Stimulated activated CD4-positive, alpha-beta T cell treated with anti-CD3 and anti-CD28 coated beads, Interleukin-1b, Interleukin-23, amount 100 ng/mL, for 48 hours (primary cell): ENCODE data around the gene TMCO6.
A peak's percentile ranks its signal among the peaks of the same experiment; 100 is the strongest.

Experiments used
- DNase-seq: peaks from one replicate; pipeline ENCODE4 v3.0.0-alpha.2; 2020

TMCO6 gene

DNA sequence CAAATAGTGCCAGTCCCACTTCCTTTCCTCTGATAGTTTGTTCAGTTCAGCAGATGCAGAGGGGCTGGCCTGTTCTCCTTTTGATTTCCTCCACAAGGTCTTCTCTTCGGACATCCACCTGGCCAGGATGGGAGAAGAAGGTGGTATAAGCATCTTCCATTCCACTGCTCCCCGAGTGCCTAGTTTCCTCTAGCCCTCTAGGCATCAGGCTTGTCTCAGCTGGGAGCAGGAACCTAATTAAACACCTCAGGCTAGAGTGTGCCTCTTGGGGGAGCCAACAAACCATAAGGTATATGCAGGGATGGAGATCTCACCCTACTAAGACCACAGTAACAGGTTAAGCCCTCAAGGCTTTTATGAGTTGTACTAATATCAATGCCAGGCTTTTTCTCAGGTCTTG lies 35.0 kb downstream of the TMCO6 start:
- DNase-seq, result no peak

DNA sequence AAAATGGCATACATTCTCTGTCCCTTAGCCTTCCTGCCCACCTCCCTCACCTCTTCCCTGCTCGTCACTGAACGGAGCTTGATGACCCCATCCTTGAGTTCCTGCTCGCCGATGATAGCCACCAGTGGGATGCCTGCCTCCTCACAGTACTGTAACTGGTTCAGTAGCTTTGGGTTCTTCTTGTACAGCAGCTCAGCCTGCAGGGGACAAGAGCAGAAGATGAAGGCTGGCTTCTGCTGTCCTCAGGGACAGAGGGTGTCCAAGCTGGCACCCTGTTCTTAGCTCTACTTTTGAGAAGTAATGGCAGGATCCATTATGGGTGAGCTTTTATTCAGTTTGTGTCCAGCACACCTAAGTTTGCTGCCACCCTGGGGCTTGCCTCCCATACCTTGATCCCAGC lies 35.4 kb downstream of the TMCO6 start:
- DNase-seq, result no peak

DNA sequence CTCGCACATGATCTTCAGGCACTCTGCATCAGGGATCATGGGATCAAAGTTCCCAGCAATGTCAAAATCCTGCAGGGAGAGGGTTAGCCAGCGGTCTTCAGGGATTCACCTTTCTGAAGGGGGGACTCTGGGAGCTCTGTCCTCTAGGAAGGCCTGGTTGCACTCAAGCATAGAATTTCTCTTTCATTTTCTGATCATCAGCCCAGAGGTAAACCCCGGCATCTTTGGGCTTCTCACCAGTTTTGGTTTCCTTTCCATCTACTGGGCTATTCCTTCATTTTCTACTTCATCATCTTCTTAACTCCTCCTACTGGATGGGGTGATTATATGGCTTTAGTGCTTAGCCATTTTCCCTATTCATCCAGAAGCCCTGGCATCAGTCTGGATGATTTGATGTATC lies 38.7 kb downstream of the TMCO6 start:
- no peak for DNase-seq

DNA sequence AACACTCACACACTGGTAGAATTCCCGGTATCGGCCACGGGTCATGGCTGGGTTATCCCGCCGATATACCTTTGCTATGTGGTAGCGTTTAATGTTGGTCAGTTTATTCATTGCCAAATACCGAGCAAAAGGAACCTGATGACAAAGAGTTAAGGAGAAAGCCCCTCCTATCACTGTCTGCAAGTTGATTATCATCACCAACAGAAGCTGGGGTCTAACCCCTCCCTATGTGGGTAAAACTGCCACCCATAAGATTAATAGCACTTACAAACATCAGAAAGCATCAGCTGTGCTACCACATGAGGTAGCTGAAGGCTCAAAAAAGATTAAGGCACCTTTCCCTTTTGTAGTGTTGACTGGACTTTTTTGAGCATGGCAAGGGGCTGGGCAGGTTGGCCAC lies 39.7 kb downstream of the TMCO6 start:
- DNase-seq, result no peak

DNA sequence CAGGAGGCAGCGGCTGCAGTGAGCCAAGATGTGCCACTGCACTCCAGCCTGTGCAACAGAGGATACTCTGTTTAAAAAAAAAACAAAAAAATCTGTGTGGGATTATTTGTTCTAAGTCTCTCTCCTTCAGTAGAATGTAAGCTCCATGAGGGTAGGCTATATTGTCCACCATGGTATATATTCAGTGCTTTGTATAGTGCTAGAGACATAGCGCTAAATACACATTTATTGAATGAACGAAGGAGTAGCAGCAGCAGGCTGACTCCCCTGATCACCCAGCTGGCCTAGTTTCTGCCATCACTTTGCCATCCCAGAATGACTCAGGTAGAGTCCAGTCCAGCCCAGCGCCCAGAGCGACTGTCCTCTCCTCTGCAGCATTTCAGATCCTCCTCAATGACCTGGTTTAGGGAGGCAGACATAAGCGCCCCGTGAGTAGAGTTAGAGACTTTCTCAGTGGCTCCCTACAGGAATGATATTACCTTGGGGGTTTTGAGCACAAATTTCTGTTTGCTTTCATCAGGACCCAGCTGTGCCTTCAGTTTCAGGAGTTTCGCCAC lies 51.2 kb downstream of the TMCO6 start:
- DNase-seq, result no peak

DNA sequence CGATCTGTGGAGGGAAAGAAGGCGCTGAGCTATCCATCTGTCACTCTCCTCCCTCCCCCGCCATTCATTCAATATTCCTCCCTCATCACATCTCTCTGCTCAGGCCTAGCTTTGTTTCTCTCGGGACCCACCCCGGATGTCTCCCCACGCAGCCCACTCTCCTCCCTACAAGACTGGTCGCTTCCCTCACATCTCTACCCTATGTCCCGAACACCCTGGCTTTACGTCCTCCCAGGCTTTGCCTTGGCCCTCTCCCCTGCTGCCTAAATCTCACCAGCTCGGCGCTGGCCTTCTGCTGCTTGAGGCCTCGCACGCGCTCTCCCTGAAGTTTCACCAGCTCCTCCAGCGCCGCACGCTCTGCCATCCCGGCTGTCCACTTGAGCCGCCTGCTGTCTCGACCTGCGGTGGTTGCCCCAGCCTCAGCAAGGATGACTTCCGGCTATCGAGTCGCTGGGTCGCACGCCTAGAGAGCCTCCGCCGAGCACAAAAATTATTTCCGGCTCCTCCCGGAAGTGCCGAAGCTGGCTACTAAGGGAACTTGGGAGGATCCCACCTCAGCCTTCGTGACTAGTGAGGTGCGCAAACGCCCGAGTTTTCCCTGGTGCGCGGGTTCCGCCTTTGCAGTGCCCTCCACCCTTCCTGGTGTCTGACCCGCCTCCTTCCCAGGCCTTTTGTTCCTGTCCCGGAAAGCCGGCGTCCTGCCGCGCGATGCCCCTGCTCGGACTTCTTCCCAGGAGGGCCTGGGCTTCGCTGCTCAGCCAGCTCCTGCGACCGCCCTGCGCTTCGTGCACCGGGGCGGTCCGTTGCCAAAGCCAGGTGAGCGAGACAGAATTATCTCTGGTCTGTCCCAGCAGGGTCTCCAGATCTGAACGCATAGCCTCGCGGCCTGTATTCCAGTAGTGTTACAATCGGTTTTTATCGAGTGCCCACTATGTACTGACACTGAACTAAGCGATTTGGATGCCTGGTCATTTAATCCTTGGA lies 52.0 kb downstream of the TMCO6 start, which contains the start of the genes HARS1 and HARS2:
Gene HARS1, minus strand, starts transcription at position 430 of the 984 bp plus-strand sequence. Its CDS starts 66 bp downstream, at position 364.
Gene HARS2, plus strand, starts transcription at position 515 of the 984 bp plus-strand sequence. Its CDS starts 194 bp downstream, at position 709.
- peak; percentile 90 for DNase-seq

DNA sequence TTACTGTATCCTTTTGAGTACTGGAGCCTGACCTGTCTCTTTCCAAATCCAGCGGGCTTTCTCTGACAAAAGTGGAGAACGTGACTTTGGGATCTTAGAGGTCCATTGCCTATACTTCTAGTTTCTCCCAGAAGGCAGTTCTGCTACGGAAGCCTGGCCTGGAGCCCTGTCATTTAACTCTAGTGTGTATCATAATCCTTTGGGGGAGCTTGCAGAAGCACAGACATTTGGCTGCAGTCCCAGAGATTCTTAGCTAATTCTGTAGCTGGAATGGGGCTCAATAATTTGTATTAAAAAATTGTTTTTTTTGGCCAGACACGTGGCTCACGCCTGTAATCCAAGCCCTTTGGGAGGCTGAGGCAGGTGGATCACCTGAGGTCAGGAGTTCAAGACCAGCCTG lies 55.0 kb downstream of the TMCO6 start:
- no peak for DNase-seq
